ENCODE measurements around the gene KIF21A.
A peak's percentile ranks its signal among the peaks of the same experiment; 100 is the strongest.
"Not testable (repeated sequence)": the region's sequence is repeated elsewhere in the genome, so short reads cannot be mapped to it uniquely, and the experiment has no call there.

KIF21A gene

GRCh38 chr12:39443081-39443928 lies at the start of gene KIF21A:
Gene KIF21A (minus strand): TSS chr12:39443120. CDS start chr12:39442970, 150 bp downstream.
- Mint-ChIP-seq H3K4me1 (ENCODE audit: low read depth) (peaks cover 20% of the 10 kb centered on the region), H3K9me3 (no peaks in the 10 kb centered on the region), H3K4me3 (peak within 1 kb of the TSS; percentile 86), H3K27ac (peak within 1 kb of the TSS; percentile 78), H3K27me3 (ENCODE audit: low read depth) (peaks cover 12% of the 10 kb centered on the region), H3K36me3 (ENCODE audit: low read depth) (no peaks in the 10 kb centered on the region)
- peak; percentile 94 for DNase-seq (ENCODE audit: low spot score)

GRCh38 chr12:39490500-39491282 lies 47.8 kb upstream of the KIF21A start:
- H3K27me3 Mint-ChIP-seq (ENCODE audit: low read depth): no peaks in the 10 kb centered on the region
- H3K27ac Mint-ChIP-seq: no peak overlapping the region
- no peaks in the 10 kb centered on the region for H3K4me1 Mint-ChIP-seq (ENCODE audit: low read depth)
- DNase-seq (ENCODE audit: low spot score): no peak
- H3K36me3 Mint-ChIP-seq (ENCODE audit: low read depth): no peaks in the 10 kb centered on the region
- no peak overlapping the region for H3K4me3 Mint-ChIP-seq
- no peaks in the 10 kb centered on the region for H3K9me3 Mint-ChIP-seq

- no peak overlapping the region for H3K4me3 Mint-ChIP-seq
- DNase-seq (ENCODE audit: low spot score): no peak
These were observed 40.7 kb upstream of the KIF21A start for GRCh38 chr12:39483597-39483996.

GRCh38 chr12:39483042-39483441 lies 40.1 kb upstream of the KIF21A start:
- Mint-ChIP-seq H3K9me3 (no peaks in the 10 kb centered on the region), H3K36me3 (ENCODE audit: low read depth) (peaks cover 3% of the 10 kb centered on the region), H3K4me3 (no peak overlapping the region), H3K4me1 (ENCODE audit: low read depth) (no peaks in the 10 kb centered on the region), H3K27ac (no peak overlapping the region), H3K27me3 (ENCODE audit: low read depth) (no peaks in the 10 kb centered on the region)
- DNase-seq (ENCODE audit: low spot score): no peak

More at GRCh38 chr12:39483597-39483996, 40.7 kb upstream of the KIF21A start:
- H3K36me3 Mint-ChIP-seq (ENCODE audit: low read depth): peaks cover 3% of the 10 kb centered on the region
- H3K27me3 Mint-ChIP-seq (ENCODE audit: low read depth): no peaks in the 10 kb centered on the region
- no peak overlapping the region for H3K27ac Mint-ChIP-seq
- no peaks in the 10 kb centered on the region for H3K9me3 Mint-ChIP-seq
- no peaks in the 10 kb centered on the region for H3K4me1 Mint-ChIP-seq (ENCODE audit: low read depth)

GRCh38 chr12:39476894-39477293 lies 34.0 kb upstream of the KIF21A start:
- Mint-ChIP-seq H3K4me3 (no peak overlapping the region), H3K4me1 (ENCODE audit: low read depth) (no peaks in the 10 kb centered on the region), H3K36me3 (ENCODE audit: low read depth) (peaks cover 3% of the 10 kb centered on the region), H3K27ac (no peak overlapping the region), H3K9me3 (peaks cover 5% of the 10 kb centered on the region), H3K27me3 (ENCODE audit: low read depth) (peaks cover 5% of the 10 kb centered on the region)
- DNase-seq (ENCODE audit: low spot score): no peak

- Mint-ChIP-seq H3K27me3 (ENCODE audit: low read depth) (peaks cover 5% of the 10 kb centered on the region), H3K4me1 (ENCODE audit: low read depth) (no peaks in the 10 kb centered on the region), H3K4me3 (no peak overlapping the region), H3K27ac (no peak overlapping the region), H3K9me3 (peaks cover 5% of the 10 kb centered on the region), H3K36me3 (ENCODE audit: low read depth) (peaks cover 3% of the 10 kb centered on the region)
- DNase-seq (ENCODE audit: low spot score): no peak
These were observed 33.2 kb upstream of the KIF21A start for GRCh38 chr12:39476121-39476520.

GRCh38 chr12:39475136-39475535 lies 32.2 kb upstream of the KIF21A start:
- not testable (repeated sequence) for H3K4me3 Mint-ChIP-seq; H3K4me1 Mint-ChIP-seq (ENCODE audit: low read depth); DNase-seq (ENCODE audit: low spot score); H3K36me3 Mint-ChIP-seq (ENCODE audit: low read depth); H3K27ac Mint-ChIP-seq; H3K9me3 Mint-ChIP-seq; H3K27me3 Mint-ChIP-seq (ENCODE audit: low read depth)

- Mint-ChIP-seq H3K27ac (peak overlapping the region; percentile 76), H3K27me3 (ENCODE audit: low read depth) (no peaks in the 10 kb centered on the region), H3K4me3 (peak overlapping the region; percentile 69), H3K4me1 (ENCODE audit: low read depth) (peaks cover 18% of the 10 kb centered on the region), H3K9me3 (peaks cover 10% of the 10 kb centered on the region), H3K36me3 (ENCODE audit: low read depth) (peaks cover 4% of the 10 kb centered on the region)
- peak; percentile 35 for DNase-seq (ENCODE audit: low spot score)
These were observed 24.5 kb upstream of the KIF21A start for GRCh38 chr12:39467432-39467870.

- Mint-ChIP-seq H3K4me3 (no peak overlapping the region), H3K4me1 (ENCODE audit: low read depth) (peaks cover 18% of the 10 kb centered on the region), H3K27me3 (ENCODE audit: low read depth) (no peaks in the 10 kb centered on the region), H3K36me3 (ENCODE audit: low read depth) (peaks cover 4% of the 10 kb centered on the region), H3K27ac (no peak overlapping the region), H3K9me3 (peaks cover 7% of the 10 kb centered on the region)
- DNase-seq (ENCODE audit: low spot score): no peak
These were observed 22.2 kb upstream of the KIF21A start for GRCh38 chr12:39464976-39465695.

- H3K9me3 Mint-ChIP-seq: no peaks in the 10 kb centered on the region
- no peak overlapping the region for H3K4me3 Mint-ChIP-seq
- H3K27ac Mint-ChIP-seq: no peak overlapping the region
- no peak for DNase-seq (ENCODE audit: low spot score)
- H3K27me3 Mint-ChIP-seq (ENCODE audit: low read depth): no peaks in the 10 kb centered on the region
- no peaks in the 10 kb centered on the region for H3K4me1 Mint-ChIP-seq (ENCODE audit: low read depth)
- no peaks in the 10 kb centered on the region for H3K36me3 Mint-ChIP-seq (ENCODE audit: low read depth)
These were observed 18.1 kb upstream of the KIF21A start for GRCh38 chr12:39461059-39461458.

- H3K27ac Mint-ChIP-seq: no peak overlapping the region
- H3K4me1 Mint-ChIP-seq (ENCODE audit: low read depth): no peaks in the 10 kb centered on the region
- H3K9me3 Mint-ChIP-seq: no peaks in the 10 kb centered on the region
- DNase-seq (ENCODE audit: low spot score): no peak
- H3K36me3 Mint-ChIP-seq (ENCODE audit: low read depth): no peaks in the 10 kb centered on the region
- H3K27me3 Mint-ChIP-seq (ENCODE audit: low read depth): no peaks in the 10 kb centered on the region
- no peak overlapping the region for H3K4me3 Mint-ChIP-seq
These were observed 16.1 kb upstream of the KIF21A start for GRCh38 chr12:39459027-39459434.

GRCh38 chr12:39451977-39452376 lies 9.1 kb upstream of the KIF21A start:
- Mint-ChIP-seq H3K36me3 (ENCODE audit: low read depth) (no peaks in the 10 kb centered on the region), H3K4me3 (no peak overlapping the region), H3K27me3 (ENCODE audit: low read depth) (peaks cover 29% of the 10 kb centered on the region), H3K27ac (no peak overlapping the region), H3K4me1 (ENCODE audit: low read depth) (no peaks in the 10 kb centered on the region), H3K9me3 (no peaks in the 10 kb centered on the region)
- no peak for DNase-seq (ENCODE audit: low spot score)

GRCh38 chr12:39448038-39448437 lies 5.1 kb upstream of the KIF21A start:
- H3K27me3 Mint-ChIP-seq (ENCODE audit: low read depth): peaks cover 32% of the 10 kb centered on the region
- no peaks in the 10 kb centered on the region for H3K36me3 Mint-ChIP-seq (ENCODE audit: low read depth)
- H3K4me3 Mint-ChIP-seq: no peak overlapping the region
- no peak overlapping the region for H3K27ac Mint-ChIP-seq
- DNase-seq (ENCODE audit: low spot score): no peak
- peaks cover 4% of the 10 kb centered on the region for H3K4me1 Mint-ChIP-seq (ENCODE audit: low read depth)
- H3K9me3 Mint-ChIP-seq: no peaks in the 10 kb centered on the region

- no peak for DNase-seq (ENCODE audit: low spot score)
- Mint-ChIP-seq H3K9me3 (no peaks in the 10 kb centered on the region), H3K4me3 (peak overlapping the region; percentile 86), H3K27ac (no peak overlapping the region), H3K4me1 (ENCODE audit: low read depth) (peaks cover 18% of the 10 kb centered on the region), H3K36me3 (ENCODE audit: low read depth) (no peaks in the 10 kb centered on the region), H3K27me3 (ENCODE audit: low read depth) (peaks cover 16% of the 10 kb centered on the region)
These were observed 949 bp upstream of the KIF21A start for GRCh38 chr12:39443929-39444209.
